Left lung (tissue), 10 donors: ENCODE results near the gene SPEF1. TPM values are rescaled to one million over a fixed set of nuclear protein-coding genes. Genes with fewer than 3 reads are reported as not detected.

Source experiments
- ATAC-seq: fragments of 200-7000 bp; cut with Tn5 transposase; one replicate; pipeline ENCODE4 v1.9.1; 2020; ENCODE audit warnings: moderate library complexity
- DNase-seq, 4 donors: peaks; one replicate each; pipeline ENCODE4 v3.0.0-alpha.2; 2013 to 2020
- H3K27ac ChIP-seq, 2 donors: fragments of 200-600 bp; sonication (generic) in 1 of 2; one replicate each; pipeline versions ENCODE4 v1.5.0 to v1.8.0; 2020 to 2021
- H3K27me3 ChIP-seq, 2 donors: fragments of 200-600 bp; sonication (generic) in 1 of 2; one replicate each; pipeline versions ENCODE4 v1.5.0 to v1.8.0; 2020 to 2021
- H3K36me3 ChIP-seq, 2 donors: fragments of 200-600 bp; sonication (generic) in 1 of 2; one replicate each; pipeline versions ENCODE4 v1.5.0 to v1.8.0; 2020 to 2021
- H3K4me1 ChIP-seq, 2 donors: fragments of 200-600 bp; one replicate each; pipeline ENCODE4 v1.8.0; 2021
- H3K4me3 ChIP-seq, 2 donors: fragments of 200-600 bp; sonication (generic) in 1 of 2; one replicate each; pipeline versions ENCODE4 v1.5.0 to v1.8.0; 2020 to 2021; ENCODE audit warnings: mild to moderate bottlenecking in 1 of 2
- H3K9me3 ChIP-seq, 2 donors: fragments of 200-600 bp; sonication (generic) in 1 of 2; one replicate each; pipeline versions ENCODE4 v1.5.0 to v1.8.0; 2020 to 2021
- intact Hi-C, 2 donors: fragments of 100-400 bp; cut with DNase I; formaldehyde crosslinking; loops; one replicate each; pipeline versions ENCODE4 v1.11.2 to v1.14.2; 2022
- polyA plus RNA-seq, 6 donors: library from polyadenylated mRNA; unstranded; fragments of 120-200 nt; gene quantifications; one replicate each; pipeline ENCODE4 v1.2.1, GENCODE V29; 2013; ENCODE audit not compliant: insufficient read length in 6 of 6
- total RNA-seq, 2 donors: library from RNA; stranded (reverse); fragmentation: NEBNext Ultra II Directional; extraction: Animal tissue kit (Norgen Biotek cat#: 25700); gene quantifications; one replicate each; pipeline ENCODE4 v1.2.1, GENCODE V29; 2021
- TF ChIP-seq, protein P1 (sequence below), 2 donors: fragments of 200-600 bp; sonication (generic) in 1 of 2; IDR thresholded peaks; one replicate each; pipeline versions ENCODE4 v1.5.0 to v1.8.0; 2021; ENCODE audit warnings: antibody characterized with exemption in 2 of 2
- donor health status: DM: no; HTN: yes; CAD: no.
- donor health status: DM: no; HTN: no; CAD: no.

Gene SPEF1
- total and polyA plus RNA-seq, 8 donors: 0.26 to 4.0 (median 1.9) TPM

DNA sequence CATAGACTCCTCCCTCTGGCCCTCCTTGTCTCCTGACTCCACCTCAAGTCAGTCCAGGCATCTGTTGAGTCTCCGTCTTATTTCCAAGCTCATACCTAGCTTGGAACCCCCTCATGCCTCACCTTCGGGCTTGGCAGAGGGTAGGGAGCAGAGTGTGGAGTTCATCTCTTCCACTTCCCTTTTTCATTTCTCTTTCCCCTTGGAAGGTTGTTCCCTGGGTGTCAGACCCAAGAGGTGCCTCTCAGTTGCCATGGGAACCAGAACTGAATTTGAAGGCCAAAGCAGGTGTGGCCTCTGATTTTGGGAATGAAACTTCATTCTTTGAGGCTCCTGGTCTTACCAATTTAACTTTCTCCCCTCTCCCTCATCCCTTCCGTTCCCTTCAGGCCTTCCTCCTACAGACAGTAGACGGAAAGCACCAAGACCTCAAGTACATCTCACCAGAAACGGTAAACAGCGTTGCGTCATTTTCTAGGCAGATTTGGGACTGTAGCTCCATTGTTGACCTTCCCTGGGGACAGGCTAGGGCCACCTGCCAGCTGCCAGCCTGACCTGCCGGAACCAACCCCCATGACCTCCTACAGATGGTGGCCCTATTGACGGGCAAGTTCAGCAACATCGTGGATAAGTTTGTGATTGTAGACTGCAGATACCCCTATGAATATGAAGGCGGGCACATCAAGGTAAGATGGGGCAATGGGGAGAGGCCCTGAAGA, 21.4 kb upstream of the SPEF1 start:
- intact Hi-C loops: no loop called here
- peak in 1 of 4 donors; percentile 55 for DNase-seq
- H3K9me3 ChIP-seq: no peaks in the 10 kb centered on the region
- H3K4me3 ChIP-seq: no peak overlapping the region
- peaks cover 0 to 82% of the 10 kb centered on the region in 2 donors for H3K36me3 ChIP-seq
- ATAC-seq: peak; percentile 6
- H3K4me1 ChIP-seq: peaks cover 74 to 99% of the 10 kb centered on the region in 2 donors
- H3K27ac ChIP-seq: peak overlapping the region; percentile 21 to 69
- TF ChIP-seq, protein P1, sequence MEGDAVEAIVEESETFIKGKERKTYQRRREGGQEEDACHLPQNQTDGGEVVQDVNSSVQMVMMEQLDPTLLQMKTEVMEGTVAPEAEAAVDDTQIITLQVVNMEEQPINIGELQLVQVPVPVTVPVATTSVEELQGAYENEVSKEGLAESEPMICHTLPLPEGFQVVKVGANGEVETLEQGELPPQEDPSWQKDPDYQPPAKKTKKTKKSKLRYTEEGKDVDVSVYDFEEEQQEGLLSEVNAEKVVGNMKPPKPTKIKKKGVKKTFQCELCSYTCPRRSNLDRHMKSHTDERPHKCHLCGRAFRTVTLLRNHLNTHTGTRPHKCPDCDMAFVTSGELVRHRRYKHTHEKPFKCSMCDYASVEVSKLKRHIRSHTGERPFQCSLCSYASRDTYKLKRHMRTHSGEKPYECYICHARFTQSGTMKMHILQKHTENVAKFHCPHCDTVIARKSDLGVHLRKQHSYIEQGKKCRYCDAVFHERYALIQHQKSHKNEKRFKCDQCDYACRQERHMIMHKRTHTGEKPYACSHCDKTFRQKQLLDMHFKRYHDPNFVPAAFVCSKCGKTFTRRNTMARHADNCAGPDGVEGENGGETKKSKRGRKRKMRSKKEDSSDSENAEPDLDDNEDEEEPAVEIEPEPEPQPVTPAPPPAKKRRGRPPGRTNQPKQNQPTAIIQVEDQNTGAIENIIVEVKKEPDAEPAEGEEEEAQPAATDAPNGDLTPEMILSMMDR (IDR thresholded peaks at IDR 0.05): no peak
- H3K27me3 ChIP-seq: no peaks in the 10 kb centered on the region

DNA sequence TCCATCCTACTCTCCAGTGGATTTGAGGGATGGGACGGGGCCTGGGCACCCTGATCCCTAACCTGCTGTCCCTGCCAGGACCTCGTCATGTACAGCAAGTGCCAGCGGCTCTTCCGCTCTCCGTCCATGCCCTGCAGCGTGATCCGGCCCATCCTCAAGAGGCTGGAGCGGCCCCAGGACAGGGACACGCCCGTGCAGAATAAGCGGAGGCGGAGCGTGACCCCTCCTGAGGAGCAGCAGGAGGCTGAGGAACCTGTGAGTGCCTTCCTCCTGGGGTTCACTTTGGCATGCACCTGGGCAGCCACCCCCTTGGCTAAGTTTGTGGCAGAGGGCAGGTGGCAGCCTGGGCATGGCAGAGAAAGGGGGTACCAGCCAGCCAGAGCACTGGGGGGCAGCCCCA, 20.6 kb upstream of the SPEF1 start:
- TF ChIP-seq, protein P1 (IDR thresholded peaks at IDR 0.05): no peak
- Histone ChIP-seq H3K4me3 (peak overlapping the region in 1 of 2 donors; percentile 7), H3K9me3 (no peaks in the 10 kb centered on the region), H3K36me3 (peaks cover 0 to 85% of the 10 kb centered on the region in 2 donors), H3K27me3 (no peaks in the 10 kb centered on the region), H3K27ac (peak overlapping the region; percentile 21 to 69), H3K4me1 (peaks cover 73 to 99% of the 10 kb centered on the region in 2 donors)
- DNase-seq (peak in 1 of 4 donors; percentile 83), ATAC-seq (peak; percentile 8)
- intact Hi-C loops: no loop called here

DNA sequence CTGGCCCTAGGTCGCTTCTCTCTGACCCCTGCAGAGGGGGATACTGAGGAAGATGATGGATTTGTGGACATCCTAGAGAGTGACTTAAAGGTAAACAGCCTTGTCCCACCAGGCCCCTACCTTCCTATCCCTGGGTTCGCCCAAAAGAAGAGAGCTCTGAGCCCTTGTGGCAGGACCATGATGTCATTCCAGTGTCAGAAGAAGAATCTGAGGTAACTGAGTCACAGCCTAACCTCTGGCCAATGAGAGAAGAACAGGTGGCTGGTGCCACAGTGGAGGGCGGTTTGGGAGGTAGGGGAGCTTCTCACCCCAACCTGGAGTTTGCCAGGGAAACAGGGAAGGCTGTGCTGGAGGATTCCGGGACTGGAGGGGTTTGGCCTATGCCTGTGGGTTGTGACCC, 20.1 kb upstream of the SPEF1 start:
- intact Hi-C loops: no loop called here
- DNase-seq (no peak), ATAC-seq (no peak)
- TF ChIP-seq, protein P1 (IDR thresholded peaks at IDR 0.05): no peak
- Histone ChIP-seq H3K4me1 (peaks cover 67 to 98% of the 10 kb centered on the region in 2 donors), H3K36me3 (peaks cover 0 to 85% of the 10 kb centered on the region in 2 donors), H3K4me3 (no peak overlapping the region), H3K9me3 (no peaks in the 10 kb centered on the region), H3K27me3 (no peaks in the 10 kb centered on the region), H3K27ac (peak overlapping the region in 1 of 2 donors; percentile 21)

- Histone ChIP-seq H3K4me3 (no peak overlapping the region), H3K4me1 (peaks cover 63 to 94% of the 10 kb centered on the region in 2 donors), H3K27ac (peak overlapping the region in 1 of 2 donors; percentile 21), H3K36me3 (peaks cover 0 to 81% of the 10 kb centered on the region in 2 donors), H3K9me3 (no peaks in the 10 kb centered on the region), H3K27me3 (no peaks in the 10 kb centered on the region)
- TF ChIP-seq, protein P1 (IDR thresholded peaks at IDR 0.05): no peak
- DNase-seq (no peak), ATAC-seq (no peak)
- intact Hi-C loops: no loop called here
Observed at GRCh38 chr20:3800878-3801260, 19.6 kb upstream of the SPEF1 start.

- ATAC-seq: no peak
- Histone ChIP-seq H3K36me3 (peaks cover 0 to 76% of the 10 kb centered on the region in 2 donors), H3K27ac (peak overlapping the region; percentile 14 to 21), H3K4me3 (no peak overlapping the region), H3K27me3 (no peaks in the 10 kb centered on the region), H3K9me3 (no peaks in the 10 kb centered on the region), H3K4me1 (peaks cover 62 to 91% of the 10 kb centered on the region in 2 donors)
- DNase-seq: no peak
- intact Hi-C loops: no loop called here
- TF ChIP-seq, protein P1 (IDR thresholded peaks at IDR 0.05): no peak
Observed at GRCh38 chr20:3800256-3800877, 19.1 kb upstream of the SPEF1 start.
